Osteoblast (primary cell): ENCODE data around the gene DHH. TPM values are rescaled to one million over a fixed set of nuclear protein-coding genes. Genes with fewer than 3 reads are reported as not detected.
"Not testable (repeated sequence)": the region's sequence is repeated elsewhere in the genome, so short reads cannot be mapped to it uniquely, and the experiment has no call there.

Source experiments
- DNase-seq: peaks from one replicate; pipeline ENCODE4 v3.0.0; 2011; ENCODE audit warnings: low spot score, mixed read lengths; ENCODE audit not compliant: insufficient read length; ENCODE audit errors: missing footprints
- H2AFZ ChIP-seq: 2 replicates; pipeline ENCODE4 v1.6.0; 2011; ENCODE audit warnings: mild to moderate bottlenecking, low read length
- H3K27ac ChIP-seq: 2 replicates; pipeline ENCODE4 v1.5.1; 2011; ENCODE audit warnings: mild to moderate bottlenecking, low read depth, low read length, moderate library complexity
- H3K27me3 ChIP-seq: 2 replicates; pipeline ENCODE4 v1.6.0; 2012; ENCODE audit warnings: mild to moderate bottlenecking, control low read depth, inconsistent platforms, low read length, moderate library complexity; ENCODE audit not compliant: insufficient read depth
- H3K36me3 ChIP-seq: 2 replicates; pipeline ENCODE4 v1.5.1; 2011; ENCODE audit warnings: mild to moderate bottlenecking, low read length, control low read depth, moderate library complexity; ENCODE audit not compliant: insufficient read depth
- H3K4me1 ChIP-seq: 2 replicates; pipeline ENCODE4 v1.5.1; 2011; ENCODE audit warnings: mild to moderate bottlenecking, low read length, control low read depth, moderate library complexity; ENCODE audit not compliant: insufficient read depth
- H3K4me2 ChIP-seq: 2 replicates; pipeline ENCODE4 v1.6.0; 2011; ENCODE audit warnings: mild to moderate bottlenecking, low read length; ENCODE audit not compliant: insufficient read depth
- H3K4me3 ChIP-seq: fragments of 200-600 bp; sonication (generic); 3 replicates; pipeline ENCODE4 v1.5.1; 2012; ENCODE audit warnings: mild to moderate bottlenecking, low read length, inconsistent platforms; ENCODE audit not compliant: insufficient read depth
- H3K79me2 ChIP-seq: 2 replicates; pipeline ENCODE4 v1.6.0; 2012; ENCODE audit warnings: mild to moderate bottlenecking, low read length, control low read depth, inconsistent platforms; ENCODE audit not compliant: insufficient read depth
- H3K9me3 ChIP-seq: 2 replicates; pipeline ENCODE4 v1.5.1; 2011; ENCODE audit warnings: low read depth, low read length, control low read depth
- H4K20me1 ChIP-seq: 2 replicates; pipeline ENCODE4 v1.6.0; 2012; ENCODE audit warnings: mild to moderate bottlenecking, low read length, control low read depth; ENCODE audit not compliant: insufficient read depth
- total RNA-seq: library from RNA; depleted of rRNA; stranded (reverse); fragments of >200 nt; gene quantifications from 2 replicates; pipeline ENCODE4 v1.2.3, GENCODE V29; 2012
- TF ChIP-seq, protein P1 (sequence below): IDR thresholded peaks from 2 replicates; pipeline ENCODE4 v1.5.1; 2011; ENCODE audit warnings: mild to moderate bottlenecking, low read depth, low read length, moderate library complexity; ENCODE audit errors: extremely low read depth

DHH gene
- total RNA-seq, 1 donor = not detected

- DNase-seq = no peak
These were observed 42.9 kb upstream of the DHH start for GRCh38 chr12:49137476-49137875.

GRCh38 chr12:49136997-49137396 lies 42.4 kb upstream of the DHH start:
- H3K4me2 ChIP-seq, H2AFZ ChIP-seq, DNase-seq, H3K27me3 ChIP-seq, H3K4me3 ChIP-seq, H3K36me3 ChIP-seq, H3K9me3 ChIP-seq, H4K20me1 ChIP-seq, H3K27ac ChIP-seq: not testable (repeated sequence)
- peaks cover 17% of the 10 kb centered on the region for H3K79me2 ChIP-seq
- H3K4me1 ChIP-seq = peaks cover 15% of the 10 kb centered on the region

More at GRCh38 chr12:49137476-49137875, 42.9 kb upstream of the DHH start:
- peaks cover 14% of the 10 kb centered on the region for H3K79me2 ChIP-seq
- no peak overlapping the region for H3K4me2 ChIP-seq
- H4K20me1 ChIP-seq = no peaks in the 10 kb centered on the region
- TF ChIP-seq, protein P1, sequence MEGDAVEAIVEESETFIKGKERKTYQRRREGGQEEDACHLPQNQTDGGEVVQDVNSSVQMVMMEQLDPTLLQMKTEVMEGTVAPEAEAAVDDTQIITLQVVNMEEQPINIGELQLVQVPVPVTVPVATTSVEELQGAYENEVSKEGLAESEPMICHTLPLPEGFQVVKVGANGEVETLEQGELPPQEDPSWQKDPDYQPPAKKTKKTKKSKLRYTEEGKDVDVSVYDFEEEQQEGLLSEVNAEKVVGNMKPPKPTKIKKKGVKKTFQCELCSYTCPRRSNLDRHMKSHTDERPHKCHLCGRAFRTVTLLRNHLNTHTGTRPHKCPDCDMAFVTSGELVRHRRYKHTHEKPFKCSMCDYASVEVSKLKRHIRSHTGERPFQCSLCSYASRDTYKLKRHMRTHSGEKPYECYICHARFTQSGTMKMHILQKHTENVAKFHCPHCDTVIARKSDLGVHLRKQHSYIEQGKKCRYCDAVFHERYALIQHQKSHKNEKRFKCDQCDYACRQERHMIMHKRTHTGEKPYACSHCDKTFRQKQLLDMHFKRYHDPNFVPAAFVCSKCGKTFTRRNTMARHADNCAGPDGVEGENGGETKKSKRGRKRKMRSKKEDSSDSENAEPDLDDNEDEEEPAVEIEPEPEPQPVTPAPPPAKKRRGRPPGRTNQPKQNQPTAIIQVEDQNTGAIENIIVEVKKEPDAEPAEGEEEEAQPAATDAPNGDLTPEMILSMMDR = no peak
- no peak overlapping the region for H3K27ac ChIP-seq
- H3K4me1 ChIP-seq = peaks cover 10% of the 10 kb centered on the region
- no peak overlapping the region for H3K4me3 ChIP-seq
- no peaks in the 10 kb centered on the region for H3K36me3 ChIP-seq
- no peak overlapping the region for H2AFZ ChIP-seq
- no peaks in the 10 kb centered on the region for H3K27me3 ChIP-seq
- no peaks in the 10 kb centered on the region for H3K9me3 ChIP-seq

DNA sequence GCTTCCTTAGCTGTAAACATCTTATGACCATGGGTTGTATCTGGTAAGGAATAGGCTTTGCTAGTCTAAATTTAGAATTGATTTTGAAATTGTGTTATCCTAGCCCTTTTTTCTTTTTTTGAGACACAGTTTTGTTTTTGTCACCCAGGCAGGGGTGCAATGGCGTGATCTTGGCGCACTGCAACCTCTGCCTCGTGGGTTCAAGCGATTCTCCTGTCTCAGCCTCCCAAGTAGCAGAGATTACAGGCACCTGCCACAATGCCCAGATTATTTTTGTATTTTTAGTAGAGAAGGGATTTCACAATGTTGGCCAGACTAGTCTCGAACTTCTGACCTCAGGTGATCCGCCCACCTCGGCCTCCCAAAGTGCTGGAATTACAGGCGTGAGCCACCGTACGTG lies 39.0 kb upstream of the DHH start:
- Histone ChIP-seq H3K27me3 (no peaks in the 10 kb centered on the region), H4K20me1 (peaks cover 17% of the 10 kb centered on the region), H2AFZ (peak overlapping the region; percentile 79), H3K4me1 (peaks cover 34% of the 10 kb centered on the region), H3K36me3 (peaks cover 15% of the 10 kb centered on the region), H3K27ac (no peak overlapping the region), H3K4me3 (peak overlapping the region; percentile 98), H3K4me2 (peak overlapping the region; percentile 95), H3K79me2 (peaks cover 45% of the 10 kb centered on the region), H3K9me3 (no peaks in the 10 kb centered on the region)
- TF ChIP-seq, protein P1 = no peak
- no peak for DNase-seq

- Histone ChIP-seq H4K20me1 (peaks cover 17% of the 10 kb centered on the region), H2AFZ (peak overlapping the region; percentile 91), H3K79me2 (peaks cover 45% of the 10 kb centered on the region), H3K36me3 (peaks cover 15% of the 10 kb centered on the region), H3K4me3 (peak overlapping the region; percentile 98), H3K9me3 (no peaks in the 10 kb centered on the region), H3K27ac (peak overlapping the region; percentile 37), H3K4me2 (peak overlapping the region; percentile 95), H3K4me1 (peaks cover 34% of the 10 kb centered on the region), H3K27me3 (no peaks in the 10 kb centered on the region)
- DNase-seq = no peak
- TF ChIP-seq, protein P1 = no peak
These were observed 38.4 kb upstream of the DHH start for GRCh38 chr12:49133014-49133413.
